Stimulated activated CD4-positive, alpha-beta T cell treated with anti-CD3 and anti-CD28 coated beads, Interleukin-15, amount 100 ng/mL, for 24 hours (primary cell): Measurements from ENCODE around the gene EVC.
"Not testable (repeated sequence)": the region's sequence is repeated elsewhere in the genome, so short reads cannot be mapped to it uniquely, and the experiment has no call there.

Experiments used
- DNase-seq: peaks from one replicate; pipeline ENCODE4 v3.0.0-alpha.2; 2020

EVC gene

DNA sequence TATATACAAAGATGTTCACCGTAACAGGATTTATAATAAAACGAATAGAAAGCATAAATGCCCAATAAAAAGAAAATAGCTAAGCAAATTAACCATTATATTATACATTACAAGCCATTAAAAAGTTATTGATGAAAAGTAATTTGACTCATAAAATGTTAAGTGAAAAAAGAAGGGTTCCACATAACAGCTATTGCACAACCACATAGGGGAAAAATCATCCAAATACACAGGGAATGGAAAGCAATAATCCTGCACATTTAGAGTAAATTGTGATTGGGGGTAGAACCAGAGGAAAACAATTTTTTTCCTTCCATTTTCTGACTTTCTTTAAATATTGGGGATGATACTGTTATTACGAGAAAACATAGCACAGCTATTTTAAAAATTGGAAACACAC, 143.9 kb downstream of the EVC start:
- DNase-seq, result no peak

DNA sequence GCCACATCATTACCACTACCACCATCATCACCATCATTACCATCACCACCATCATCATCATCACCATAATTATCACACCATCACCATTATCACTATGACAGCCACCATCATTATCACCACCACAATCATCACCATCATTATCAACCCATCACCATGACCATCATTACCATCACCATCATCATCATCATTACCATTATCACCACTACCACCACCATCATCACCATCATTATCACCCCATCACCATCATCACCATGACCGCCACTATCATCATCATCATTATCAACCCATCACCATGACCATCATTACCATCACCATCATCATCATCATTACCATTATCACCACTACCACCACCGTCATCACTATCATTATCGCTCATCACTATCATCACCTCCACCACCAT, 145.4 kb downstream of the EVC start:
- DNase-seq, result not testable (repeated sequence)

DNA sequence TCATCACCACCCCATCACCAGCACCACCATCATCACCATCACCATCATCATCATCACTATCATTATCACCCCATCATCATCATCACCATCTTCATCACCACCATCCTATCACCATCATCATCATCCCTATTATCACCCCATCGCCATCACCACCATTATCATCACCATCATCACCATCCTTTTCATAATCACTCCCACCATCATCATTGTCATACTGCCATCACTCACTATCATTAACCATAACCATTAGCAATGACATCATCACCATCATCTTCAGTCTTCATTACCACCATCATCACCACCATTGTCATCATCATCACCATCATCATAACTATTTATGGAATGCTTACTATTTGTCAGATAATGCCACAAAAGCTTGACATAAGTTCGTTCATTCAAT, 146.2 kb downstream of the EVC start:
- DNase-seq, result no peak

DNA sequence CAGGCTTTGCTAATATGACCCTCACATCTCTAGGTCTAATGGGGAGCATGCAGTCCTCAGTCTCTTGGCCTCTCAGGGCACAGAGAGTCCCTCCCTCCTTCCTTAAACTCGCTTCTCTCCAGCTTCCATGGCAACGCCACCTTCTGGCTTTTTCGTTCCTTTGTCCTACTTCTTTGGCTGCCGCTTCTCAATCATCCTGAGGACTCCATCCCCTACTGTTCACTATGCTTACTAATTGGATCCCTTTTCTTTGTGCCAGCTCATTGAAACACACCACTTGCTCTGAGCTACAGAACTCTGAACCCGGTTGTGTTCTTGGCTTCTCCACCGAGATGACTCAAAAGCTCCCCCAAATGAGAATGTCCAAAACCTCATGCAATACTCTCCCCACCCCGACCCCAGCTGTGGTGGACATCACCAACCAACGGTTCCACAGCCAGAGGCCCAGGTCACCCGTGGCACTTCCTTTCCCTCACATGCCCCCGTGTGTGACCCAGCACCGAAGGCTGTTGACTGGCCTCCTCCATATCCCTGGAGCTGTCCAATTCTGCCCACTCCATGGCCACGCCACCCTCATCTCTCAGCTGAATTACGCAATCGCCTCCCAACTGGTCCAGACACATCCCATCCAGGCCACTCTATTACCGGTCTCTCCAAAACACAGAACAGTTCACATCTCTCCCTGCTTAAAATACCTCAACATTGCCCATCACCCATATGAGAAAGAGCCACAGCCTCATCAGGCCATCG, 147.2 kb downstream of the EVC start:
- no peak for DNase-seq

DNA sequence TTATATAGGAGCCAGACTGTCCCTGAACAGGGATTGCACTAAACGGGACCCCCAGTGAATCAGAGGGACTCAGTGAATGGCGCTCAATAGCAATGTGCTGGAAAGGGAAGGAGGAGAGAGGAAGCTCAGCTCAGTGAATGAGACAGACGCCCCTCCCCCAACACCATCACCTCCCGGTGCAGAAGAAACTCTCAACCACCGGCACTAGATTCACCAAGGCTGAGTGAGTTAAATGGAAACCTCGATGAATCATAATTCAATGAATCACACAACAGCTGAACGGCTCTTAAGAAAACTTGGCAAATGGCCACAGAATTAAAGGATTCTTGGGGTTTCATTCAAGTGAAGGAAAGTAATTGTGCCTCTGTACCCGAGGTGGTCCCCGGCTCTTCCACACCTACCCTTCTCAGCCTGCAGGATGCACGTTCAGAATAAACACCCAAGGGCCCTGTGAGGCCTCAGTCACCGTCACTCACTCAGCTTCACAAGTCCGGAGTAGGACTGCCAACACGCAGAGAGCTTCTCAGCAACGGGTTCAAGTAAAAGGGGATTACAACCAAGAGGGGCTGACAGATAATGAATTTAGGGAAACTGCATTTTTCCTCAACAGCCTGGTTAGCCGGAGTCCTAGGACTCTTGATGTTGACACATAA, 152.6 kb downstream of the EVC start:
- peak; percentile 80 for DNase-seq
